HL-60/S4 treated with retinoic acid at 250 ng/mL for 4 days and 3 days (cell line): ENCODE results near the gene SPDYC.

ENCODE experiments used
- in situ Hi-C: fragments of 300-500 bp; cut with MboI; formaldehyde crosslinking; loops from 2 replicates; pipeline ENCODE4 v1.7.0; 2022; ENCODE audit warnings: low sequenced_read_pairs

Gene SPDYC

DNA sequence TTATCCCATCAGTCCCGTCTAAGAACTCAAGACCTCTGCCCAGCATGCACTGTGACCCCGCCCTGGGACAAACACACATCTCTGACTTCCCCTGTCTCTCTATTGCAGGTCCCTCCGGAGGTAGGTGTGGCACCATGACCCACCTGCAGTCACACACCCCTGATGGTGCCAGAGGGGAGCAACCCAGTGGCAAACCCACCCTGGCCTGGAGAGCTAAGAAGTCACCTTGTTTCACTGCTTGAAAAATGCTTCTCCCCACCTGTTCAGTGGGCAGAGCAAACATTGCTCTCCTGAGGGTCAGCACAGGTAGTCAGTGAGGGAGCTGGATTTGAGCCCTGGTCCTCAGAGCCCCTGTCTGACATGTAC is 35.6 kb downstream of the SPDYC start:
- in situ Hi-C loops = no loop called here

DNA sequence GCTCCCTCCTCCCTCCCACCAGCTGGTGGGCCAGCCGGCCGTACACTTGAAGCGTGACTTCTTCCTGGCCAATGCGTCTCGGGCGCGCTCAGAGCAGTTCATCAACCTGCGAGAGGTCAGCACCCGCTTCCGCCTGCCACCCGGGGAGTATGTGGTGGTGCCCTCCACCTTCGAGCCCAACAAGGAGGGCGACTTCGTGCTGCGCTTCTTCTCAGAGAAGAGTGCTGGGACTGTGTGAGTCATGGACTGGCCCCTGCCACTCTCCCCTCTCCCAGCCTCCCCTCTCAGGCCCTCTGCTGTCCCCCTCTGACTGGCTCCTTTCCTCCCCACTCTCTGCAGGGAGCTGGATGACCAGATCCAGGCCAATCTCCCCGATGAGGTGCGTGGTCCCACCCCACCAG is 36.4 kb downstream of the SPDYC start:
- in situ Hi-C loops = no loop called here

GRCh38 chr11:65206901-65207300 is 36.9 kb downstream of the SPDYC start:
- in situ Hi-C loops = no loop called here

DNA sequence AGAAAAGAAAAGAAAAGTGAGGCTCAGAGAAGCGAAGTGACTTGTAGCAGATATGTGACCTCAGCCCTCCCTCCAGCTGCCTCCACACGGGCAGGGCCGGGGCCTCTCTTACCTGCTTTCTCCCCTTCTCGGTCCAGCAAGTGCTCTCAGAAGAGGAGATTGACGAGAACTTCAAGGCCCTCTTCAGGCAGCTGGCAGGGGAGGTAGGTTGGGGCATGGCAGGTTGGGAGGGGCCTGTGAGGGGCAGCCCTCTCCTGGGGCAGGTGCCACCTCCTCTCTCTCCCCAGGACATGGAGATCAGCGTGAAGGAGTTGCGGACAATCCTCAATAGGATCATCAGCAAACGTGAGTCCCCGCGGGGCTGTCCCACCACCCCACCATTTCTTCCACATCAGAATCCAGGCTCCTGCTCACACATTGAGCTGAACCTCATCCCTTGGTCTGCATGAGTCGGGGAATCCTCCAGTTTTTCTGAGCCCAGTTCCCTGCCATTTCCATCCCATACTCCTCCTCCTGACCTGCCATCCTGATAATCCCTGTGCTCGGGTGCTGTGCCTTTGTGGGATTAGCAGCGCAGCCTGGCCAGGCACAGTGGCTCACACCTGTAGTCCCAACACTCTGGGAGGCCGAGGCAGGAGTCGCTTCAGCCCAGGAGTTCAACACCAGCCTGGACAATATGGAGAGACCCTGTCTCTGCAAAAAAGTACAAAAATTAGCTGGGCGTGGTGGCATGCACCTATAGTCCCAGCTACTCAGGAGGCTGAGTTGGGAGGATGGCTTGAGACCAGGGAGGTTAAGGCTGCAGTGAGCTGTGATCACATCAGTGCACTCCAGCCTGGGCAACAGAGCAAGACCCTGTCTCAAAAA is 38.1 kb downstream of the SPDYC start:
- in situ Hi-C loops = no loop called here

GRCh38 chr11:65208785-65209710 is 39.0 kb downstream of the SPDYC start:
- in situ Hi-C loops = no loop called here

- in situ Hi-C loops = no loop called here
Measured at GRCh38 chr11:65209711-65210360, 39.8 kb downstream of the SPDYC start.

DNA sequence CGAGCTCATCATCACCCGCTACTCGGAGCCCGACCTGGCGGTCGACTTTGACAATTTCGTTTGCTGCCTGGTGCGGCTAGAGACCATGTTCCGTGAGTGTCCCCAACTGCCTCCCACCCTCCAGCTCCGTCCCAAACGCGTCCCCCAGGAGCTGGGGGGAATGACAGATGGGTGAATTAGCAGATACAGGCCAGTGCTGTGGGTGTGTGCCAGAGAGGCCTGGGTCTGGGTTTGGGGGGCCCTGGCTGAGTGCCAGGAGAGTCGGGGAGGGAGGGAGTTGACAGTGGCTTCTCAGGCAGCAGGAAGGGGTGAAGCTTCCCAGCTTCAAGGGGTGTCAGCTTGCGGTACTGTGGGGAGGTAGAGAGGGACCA is 40.3 kb downstream of the SPDYC start:
- in situ Hi-C loops = no loop called here

GRCh38 chr11:65210748-65211147 is 40.7 kb downstream of the SPDYC start:
- in situ Hi-C loops = no loop called here

DNA sequence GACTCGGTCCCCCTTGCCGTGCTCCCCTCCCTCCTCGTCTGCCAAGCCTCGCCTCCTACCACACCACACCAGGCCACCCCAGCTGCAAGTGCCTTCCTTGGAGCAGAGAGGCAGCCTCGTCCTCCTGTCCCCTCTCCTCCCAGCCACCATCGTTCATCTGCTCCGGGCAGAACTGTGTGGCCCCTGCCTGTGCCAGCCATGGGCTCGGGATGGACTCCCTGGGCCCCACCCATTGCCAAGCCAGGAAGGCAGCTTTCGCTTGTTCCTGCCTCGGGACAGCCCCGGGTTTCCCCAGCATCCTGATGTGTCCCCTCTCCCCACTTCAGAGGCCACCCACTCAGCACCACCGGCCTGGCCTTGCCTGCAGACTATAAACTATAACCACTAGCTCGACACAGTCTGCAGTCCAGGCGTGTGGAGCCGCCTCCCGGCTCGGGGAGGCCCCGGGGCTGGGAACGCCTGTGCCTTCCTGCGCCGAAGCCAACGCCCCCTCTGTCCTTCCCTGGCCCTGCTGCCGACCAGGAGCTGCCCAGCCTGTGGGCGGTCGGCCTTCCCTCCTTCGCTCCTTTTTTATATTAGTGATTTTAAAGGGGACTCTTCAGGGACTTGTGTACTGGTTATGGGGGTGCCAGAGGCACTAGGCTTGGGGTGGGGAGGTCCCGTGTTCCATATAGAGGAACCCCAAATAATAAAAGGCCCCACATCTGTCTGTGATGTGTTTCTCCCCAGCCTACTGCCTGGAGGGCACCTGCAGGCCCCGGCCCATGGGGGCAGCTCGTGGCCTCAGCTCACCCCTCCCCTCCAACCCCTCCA is 41.5 kb downstream of the SPDYC start:
- in situ Hi-C loops = no loop called here

- in situ Hi-C loops = no loop called here
Measured at GRCh38 chr11:65212226-65212801, 42.3 kb downstream of the SPDYC start.

DNA sequence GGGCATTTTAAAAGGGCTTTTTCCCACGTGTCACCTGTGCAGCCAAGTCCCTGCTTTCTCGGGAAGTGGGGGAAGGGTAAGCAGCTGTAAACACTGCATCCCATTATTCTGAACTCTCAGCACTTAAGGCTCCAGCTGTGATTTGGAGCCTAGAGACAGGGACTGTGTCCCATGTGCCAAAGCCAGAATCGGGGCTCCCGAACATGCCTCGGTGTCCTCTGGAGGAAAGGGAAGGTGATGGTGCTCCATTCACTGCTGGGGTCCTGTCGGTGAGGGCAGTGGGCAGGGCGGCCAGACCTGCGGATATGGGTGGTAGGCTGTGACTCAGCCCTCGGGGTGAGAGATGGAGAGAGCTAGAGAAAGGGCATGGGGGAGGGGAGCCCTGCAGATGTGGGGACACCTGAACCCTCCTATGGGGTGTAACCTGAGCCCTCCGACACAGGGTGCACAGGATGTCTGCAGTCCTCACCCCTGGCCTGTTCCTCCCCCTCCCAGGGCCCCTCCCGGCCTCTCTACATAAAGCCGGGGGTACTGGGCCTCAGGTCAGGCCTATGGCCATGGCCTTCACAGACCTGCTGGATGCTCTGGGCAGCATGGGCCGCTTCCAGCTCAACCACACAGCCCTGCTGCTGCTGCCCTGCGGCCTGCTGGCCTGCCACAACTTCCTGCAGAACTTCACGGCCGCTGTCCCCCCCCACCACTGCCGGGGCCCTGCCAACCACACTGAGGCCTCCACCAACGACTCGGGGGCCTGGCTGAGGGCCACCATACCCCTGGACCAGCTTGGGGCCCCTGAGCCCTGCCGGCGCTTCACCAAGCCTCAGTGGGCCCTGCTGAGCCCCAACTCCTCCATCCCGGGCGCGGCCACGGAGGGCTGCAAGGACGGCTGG is 43.5 kb downstream of the SPDYC start:
- in situ Hi-C loops = no loop called here

- in situ Hi-C loops = no loop called here
Measured at GRCh38 chr11:65214212-65214845, 44.3 kb downstream of the SPDYC start.

DNA sequence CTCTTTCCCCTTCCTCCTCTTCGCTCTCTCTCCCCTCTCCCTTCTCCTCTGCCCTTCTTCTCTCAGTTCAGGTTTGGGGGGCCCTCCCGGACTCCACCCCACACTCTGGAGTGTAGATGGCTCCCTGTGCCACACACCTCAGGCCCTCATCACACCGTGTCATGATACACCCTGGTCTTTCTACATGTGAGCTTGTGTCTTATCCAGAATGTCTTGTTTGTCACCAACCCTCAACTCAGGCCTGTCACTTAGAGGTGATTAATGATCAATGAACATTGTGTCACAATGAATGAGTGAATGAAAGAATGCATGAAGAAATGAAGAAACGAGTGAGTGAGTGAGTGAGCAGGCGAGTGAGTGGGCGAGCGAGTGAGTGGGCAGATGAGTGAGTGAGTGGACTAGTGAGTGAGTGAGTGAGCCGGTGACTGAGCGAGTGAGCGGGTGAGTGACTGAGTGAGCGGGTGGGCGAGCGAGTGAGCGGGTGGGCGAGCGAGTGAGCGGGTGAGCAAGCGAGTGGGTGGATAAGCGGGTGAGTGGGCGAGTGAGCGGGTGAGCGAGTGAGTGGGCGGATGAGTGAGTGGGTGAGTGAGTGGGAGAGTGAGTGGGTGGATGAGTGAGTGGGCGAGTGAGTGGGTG is 45.5 kb downstream of the SPDYC start:
- in situ Hi-C loops = no loop called here

DNA sequence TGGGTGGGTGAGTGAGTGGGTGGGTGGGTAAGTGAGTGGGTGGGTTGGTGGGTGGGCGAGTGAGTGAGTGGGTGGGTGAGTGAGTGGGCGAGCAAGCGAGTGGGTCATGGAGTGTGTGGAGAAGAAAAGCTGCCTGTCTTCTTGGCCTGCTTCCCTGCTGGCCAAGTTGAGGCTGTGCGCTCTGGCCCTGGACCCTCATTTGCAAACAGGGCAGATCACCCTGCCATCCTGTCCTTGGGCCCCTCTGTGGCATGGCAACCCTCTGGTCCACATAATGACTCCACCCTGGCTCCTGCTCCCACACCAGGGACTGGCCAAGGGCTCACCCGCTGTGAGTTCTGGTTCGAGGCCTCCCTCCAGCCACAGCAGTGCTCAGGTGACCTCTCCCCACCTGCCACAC is 46.8 kb downstream of the SPDYC start:
- in situ Hi-C loops = no loop called here

- in situ Hi-C loops = no loop called here
Measured at GRCh38 chr11:65217441-65218423, 47.7 kb downstream of the SPDYC start.

- in situ Hi-C loops = no loop called here
Measured at GRCh38 chr11:65218446-65218845, 48.4 kb downstream of the SPDYC start.

GRCh38 chr11:65219930-65220213 is 49.8 kb downstream of the SPDYC start:
- in situ Hi-C loops = no loop called here
